Measurements from ENCODE around the gene LMNB1. TPM values are rescaled to one million over a fixed set of nuclear protein-coding genes. Genes with fewer than 3 reads are reported as not detected.
A peak's percentile ranks its signal among the peaks of the same experiment; 100 is the strongest.

The LMNB1 gene
- total and polyA plus RNA-seq, 2 experiments from 2014 or later = 20.1 to 269 TPM

GRCh38 chr5:126847456-126847820 is 70.5 kb downstream of the LMNB1 start (continued):
- TF ChIP-seq ZNF462 (CRISPR knock-in tag; IDR thresholded peaks at IDR 0.05) (no peak), ZNF331 (CRISPR knock-in tag; IDR thresholded peaks at IDR 0.05; ENCODE audit: low read depth) (no peak), NANOG (IDR thresholded peaks at IDR 0.05; ENCODE audit: borderline replicate concordance) (no peak), POLR2AphosphoS5 (IDR thresholded peaks at IDR 0.05; ENCODE audit: low read depth) (no peak), EZH2 (IDR thresholded peaks at IDR 0.05; ENCODE audit: low read depth, unreplicated experiment) (no peak), JUNB (IDR thresholded peaks at IDR 0.05; ENCODE audit: unreplicated experiment) (no peak)

- H3K9me2 ChIP-seq (ENCODE audit: insufficient read depth) = no peaks in the 10 kb centered on the region
- H4K20me1 ChIP-seq (replicated peaks; ENCODE audit: insufficient read depth) = no peaks in the 10 kb centered on the region
- no peak overlapping the region for H3K4me3 ChIP-seq
- Mint-ChIP-seq H3K9me3 (no peaks in the 10 kb centered on the region; the same call in 2 of the 3 replicates), H3K36me3 (ENCODE audit: low read depth) (peaks cover 10% of the 10 kb centered on the region; the same call in 2 of the 3 replicates), H3K4me1 (peaks cover 86% of the 10 kb centered on the region), H3K27me3 (ENCODE audit: insufficient read depth, low read depth, poor library complexity) (peaks cover 17% of the 10 kb centered on the region), H3K27ac (peak overlapping the region; percentile 85), H3K4me3 (no peak overlapping the region)
- no peak overlapping the region for H2AFZ ChIP-seq
- ATAC-seq = peak; percentile 26
- H3K4me2 ChIP-seq = peak overlapping the region; percentile 63; the same call in 1 of the 2 replicates
- H3F3A ChIP-seq (replicated peaks; ENCODE audit: low read depth) = peaks cover 9% of the 10 kb centered on the region; the same call in 1 of the 2 replicates
- H3K27me3 ChIP-seq (ENCODE audit: insufficient read depth) = no peaks in the 10 kb centered on the region
- H3K27ac ChIP-seq (ENCODE audit: low read depth) = peak overlapping the region; percentile 70; the same call in 1 of the 2 replicates
- H3K79me2 ChIP-seq (replicated peaks; ENCODE audit: insufficient read depth) = peaks cover 30% of the 10 kb centered on the region
- no peak for DNase-seq (ENCODE audit: low spot score)
- H3K36me3 ChIP-seq (ENCODE audit: insufficient read depth) = no peaks in the 10 kb centered on the region
- peaks cover 57% of the 10 kb centered on the region for H3K4me1 ChIP-seq (ENCODE audit: insufficient read depth)
- no peak for TF ChIP-seq POLR2AphosphoS5 (IDR thresholded peaks at IDR 0.05; ENCODE audit: low read depth)
- TF ChIP-seq ZNF114 (CRISPR knock-in tag; IDR thresholded peaks at IDR 0.05) = no peak
- no peak for TF ChIP-seq ZNF462 (CRISPR knock-in tag; IDR thresholded peaks at IDR 0.05)
- no peak for TF ChIP-seq EZH2phosphoT487 (IDR thresholded peaks at IDR 0.05; ENCODE audit: unreplicated experiment)
- TF ChIP-seq STAT1 (IDR thresholded peaks at IDR 0.05; ENCODE audit: unreplicated experiment) = no peak
- TF ChIP-seq NANOG (IDR thresholded peaks at IDR 0.05; ENCODE audit: borderline replicate concordance) = no peak
These were observed 70.9 kb downstream of the LMNB1 start for GRCh38 chr5:126847826-126848251.

Measured in GM23338 (cell line).